Left lung (tissue), 10 donors: ENCODE results near the gene FAM107B. TPM values are rescaled to one million over a fixed set of nuclear protein-coding genes. Genes with fewer than 3 reads are reported as not detected.

Experiments
- ATAC-seq: fragments of 200-7000 bp; cut with Tn5 transposase; one replicate; pipeline ENCODE4 v1.9.1; 2020; ENCODE audit warnings: moderate library complexity
- DNase-seq, 4 donors: peaks; one replicate each; pipeline ENCODE4 v3.0.0-alpha.2; 2013 to 2020
- H3K27ac ChIP-seq, 2 donors: fragments of 200-600 bp; sonication (generic) in 1 of 2; one replicate each; pipeline versions ENCODE4 v1.5.0 to v1.8.0; 2020 to 2021
- H3K27me3 ChIP-seq, 2 donors: fragments of 200-600 bp; sonication (generic) in 1 of 2; one replicate each; pipeline versions ENCODE4 v1.5.0 to v1.8.0; 2020 to 2021
- H3K36me3 ChIP-seq, 2 donors: fragments of 200-600 bp; sonication (generic) in 1 of 2; one replicate each; pipeline versions ENCODE4 v1.5.0 to v1.8.0; 2020 to 2021
- H3K4me1 ChIP-seq, 2 donors: fragments of 200-600 bp; one replicate each; pipeline ENCODE4 v1.8.0; 2021
- H3K4me3 ChIP-seq, 2 donors: fragments of 200-600 bp; sonication (generic) in 1 of 2; one replicate each; pipeline versions ENCODE4 v1.5.0 to v1.8.0; 2020 to 2021; ENCODE audit warnings: mild to moderate bottlenecking in 1 of 2
- H3K9me3 ChIP-seq, 2 donors: fragments of 200-600 bp; sonication (generic) in 1 of 2; one replicate each; pipeline versions ENCODE4 v1.5.0 to v1.8.0; 2020 to 2021
- intact Hi-C, 2 donors: fragments of 100-400 bp; cut with DNase I; formaldehyde crosslinking; loops; one replicate each; pipeline versions ENCODE4 v1.11.2 to v1.14.2; 2022
- polyA plus RNA-seq, 6 donors: library from polyadenylated mRNA; unstranded; fragments of 120-200 nt; gene quantifications; one replicate each; pipeline ENCODE4 v1.2.1, GENCODE V29; 2013; ENCODE audit not compliant: insufficient read length in 6 of 6
- total RNA-seq, 2 donors: library from RNA; stranded (reverse); fragmentation: NEBNext Ultra II Directional; extraction: Animal tissue kit (Norgen Biotek cat#: 25700); gene quantifications; one replicate each; pipeline ENCODE4 v1.2.1, GENCODE V29; 2021
- TF ChIP-seq, protein P1 (sequence below), 2 donors: fragments of 200-600 bp; sonication (generic) in 1 of 2; IDR thresholded peaks; one replicate each; pipeline versions ENCODE4 v1.5.0 to v1.8.0; 2021; ENCODE audit warnings: antibody characterized with exemption in 2 of 2
- donor health status: DM: no; HTN: yes; CAD: no.
- donor health status: DM: no; HTN: no; CAD: no.

Gene FAM107B
- total and polyA plus RNA-seq, 8 donors = 66.2 to 93.6 (median 83.0) TPM

GRCh38 chr10:14584661-14585060 lies 190.0 kb downstream of the FAM107B start:
- ATAC-seq (no peak), DNase-seq (no peak)
- TF ChIP-seq, protein P1, sequence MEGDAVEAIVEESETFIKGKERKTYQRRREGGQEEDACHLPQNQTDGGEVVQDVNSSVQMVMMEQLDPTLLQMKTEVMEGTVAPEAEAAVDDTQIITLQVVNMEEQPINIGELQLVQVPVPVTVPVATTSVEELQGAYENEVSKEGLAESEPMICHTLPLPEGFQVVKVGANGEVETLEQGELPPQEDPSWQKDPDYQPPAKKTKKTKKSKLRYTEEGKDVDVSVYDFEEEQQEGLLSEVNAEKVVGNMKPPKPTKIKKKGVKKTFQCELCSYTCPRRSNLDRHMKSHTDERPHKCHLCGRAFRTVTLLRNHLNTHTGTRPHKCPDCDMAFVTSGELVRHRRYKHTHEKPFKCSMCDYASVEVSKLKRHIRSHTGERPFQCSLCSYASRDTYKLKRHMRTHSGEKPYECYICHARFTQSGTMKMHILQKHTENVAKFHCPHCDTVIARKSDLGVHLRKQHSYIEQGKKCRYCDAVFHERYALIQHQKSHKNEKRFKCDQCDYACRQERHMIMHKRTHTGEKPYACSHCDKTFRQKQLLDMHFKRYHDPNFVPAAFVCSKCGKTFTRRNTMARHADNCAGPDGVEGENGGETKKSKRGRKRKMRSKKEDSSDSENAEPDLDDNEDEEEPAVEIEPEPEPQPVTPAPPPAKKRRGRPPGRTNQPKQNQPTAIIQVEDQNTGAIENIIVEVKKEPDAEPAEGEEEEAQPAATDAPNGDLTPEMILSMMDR (IDR thresholded peaks at IDR 0.05) = no peak
- Histone ChIP-seq H3K27ac (peak overlapping the region in 1 of 2 donors; percentile 30), H3K4me3 (no peak overlapping the region), H3K27me3 (no peaks in the 10 kb centered on the region), H3K9me3 (no peaks in the 10 kb centered on the region), H3K36me3 (no peaks in the 10 kb centered on the region), H3K4me1 (peaks cover 9 to 80% of the 10 kb centered on the region in 2 donors)
- intact Hi-C loops = no loop called here

DNA sequence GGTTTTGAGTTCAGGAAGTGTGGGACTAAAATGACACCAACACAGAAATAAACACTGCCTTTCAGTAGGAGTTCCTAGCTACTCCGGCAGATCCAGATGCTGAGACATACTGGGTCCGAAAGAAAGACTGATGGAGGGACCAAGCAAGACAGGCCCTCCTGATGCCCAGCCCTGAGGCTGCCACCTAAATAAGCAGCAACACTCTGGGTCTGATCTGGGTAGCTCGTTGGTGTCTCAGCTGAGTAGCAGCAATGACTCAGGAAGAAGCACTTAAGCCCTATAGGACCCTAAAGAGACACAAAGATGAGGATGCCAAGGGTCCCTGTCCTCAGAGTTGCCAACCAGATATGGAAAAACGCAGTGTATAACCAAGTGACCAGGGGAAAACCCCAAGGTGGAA lies 190.7 kb downstream of the FAM107B start:
- Histone ChIP-seq H3K4me1 (peaks cover 9 to 82% of the 10 kb centered on the region in 2 donors), H3K36me3 (no peaks in the 10 kb centered on the region), H3K27ac (peak overlapping the region in 1 of 2 donors; percentile 30), H3K27me3 (no peaks in the 10 kb centered on the region), H3K4me3 (no peak overlapping the region), H3K9me3 (no peaks in the 10 kb centered on the region)
- DNase-seq (no peak), ATAC-seq (no peak)
- TF ChIP-seq, protein P1 (IDR thresholded peaks at IDR 0.05) = no peak
- intact Hi-C loops = no loop called here

DNA sequence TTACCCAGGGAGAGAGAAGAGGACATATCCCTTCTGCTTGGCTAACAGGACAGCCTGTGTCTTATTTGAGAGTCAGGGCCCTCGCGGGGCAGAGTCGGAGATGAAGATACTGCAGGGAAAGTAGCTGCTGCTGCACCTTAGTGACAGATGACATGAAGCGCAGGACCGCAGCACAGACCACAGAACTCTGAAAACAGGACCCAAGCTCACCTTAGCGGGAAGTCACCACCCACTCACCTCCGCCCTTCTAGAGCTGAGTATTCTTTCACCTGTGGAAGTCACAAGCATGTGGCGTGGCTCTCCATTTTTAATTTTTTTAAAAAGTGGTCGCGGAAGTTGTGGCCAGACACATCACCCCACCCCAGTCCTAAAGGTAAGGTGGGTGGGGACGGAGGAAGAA lies 191.4 kb downstream of the FAM107B start:
- Histone ChIP-seq H3K4me1 (peaks cover 6 to 80% of the 10 kb centered on the region in 2 donors), H3K27me3 (no peaks in the 10 kb centered on the region), H3K9me3 (no peaks in the 10 kb centered on the region), H3K36me3 (no peaks in the 10 kb centered on the region), H3K27ac (peak overlapping the region in 1 of 2 donors; percentile 30), H3K4me3 (no peak overlapping the region)
- DNase-seq = no peak
- intact Hi-C loops = no loop called here
- ATAC-seq = no peak
- TF ChIP-seq, protein P1 (IDR thresholded peaks at IDR 0.05) = no peak

DNA sequence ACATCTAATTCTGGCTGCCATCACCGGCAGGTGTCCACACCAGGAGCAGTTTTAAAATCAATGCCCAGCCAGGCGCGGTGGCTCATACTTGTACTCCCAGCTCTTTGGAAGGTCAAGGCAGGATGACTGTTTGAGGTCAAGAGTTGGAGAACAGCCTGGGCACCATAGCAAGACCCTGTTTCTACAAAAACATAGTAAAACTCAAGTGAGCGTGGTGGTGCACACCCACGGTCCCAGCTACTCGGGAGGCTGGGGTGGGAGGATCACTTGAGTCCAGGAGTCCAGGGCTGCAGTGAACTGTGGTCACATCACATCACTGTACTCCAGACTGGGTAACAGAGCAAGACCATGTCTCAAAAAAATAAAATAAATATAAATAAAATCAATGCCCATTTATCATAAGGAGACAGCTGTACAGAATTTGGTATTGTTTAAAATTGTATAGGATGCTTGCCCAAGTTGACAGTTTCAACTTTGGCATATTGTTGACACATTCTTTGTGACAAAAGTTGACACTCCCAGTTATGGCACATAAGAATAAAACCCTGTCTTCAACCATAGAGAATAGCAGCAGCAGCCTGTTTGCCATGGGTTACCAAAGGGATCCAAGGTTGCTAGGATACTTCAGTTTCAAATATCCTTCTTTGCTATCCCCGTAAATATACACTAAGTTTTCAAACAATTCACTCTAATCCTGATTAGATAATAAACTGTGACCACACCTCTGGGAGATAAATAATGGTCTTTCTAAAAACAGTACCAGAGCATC lies 193.0 kb downstream of the FAM107B start:
- Histone ChIP-seq H3K4me1 (peaks cover 10 to 78% of the 10 kb centered on the region in 2 donors), H3K9me3 (no peaks in the 10 kb centered on the region), H3K4me3 (no peak overlapping the region), H3K27ac (peak overlapping the region in 1 of 2 donors; percentile 7), H3K27me3 (no peaks in the 10 kb centered on the region), H3K36me3 (no peaks in the 10 kb centered on the region)
- intact Hi-C loops = no loop called here
- ATAC-seq (no peak), DNase-seq (no peak)
- TF ChIP-seq, protein P1 (IDR thresholded peaks at IDR 0.05) = no peak

- DNase-seq (no peak), ATAC-seq (no peak)
- Histone ChIP-seq H3K36me3 (no peaks in the 10 kb centered on the region), H3K27ac (peak overlapping the region in 1 of 2 donors; percentile 84), H3K4me3 (no peak overlapping the region), H3K4me1 (peaks cover 10 to 72% of the 10 kb centered on the region in 2 donors), H3K9me3 (no peaks in the 10 kb centered on the region), H3K27me3 (no peaks in the 10 kb centered on the region)
- intact Hi-C loops = no loop called here
- TF ChIP-seq, protein P1 (IDR thresholded peaks at IDR 0.05) = no peak
These were observed 193.9 kb downstream of the FAM107B start for GRCh38 chr10:14580671-14581332.
